Measurements from ENCODE around the gene DARS1. TPM values are rescaled to one million over a fixed set of nuclear protein-coding genes. Genes with fewer than 3 reads are reported as not detected.

DARS1 gene
- total RNA-seq (2021; fragmentation: NEBNext Ultra II Directional; extraction: Animal tissue kit (Norgen Biotek cat#: 25700)) = 10 to 100 TPM; 65.6 to 74.3 (median 71.3) TPM
- long read RNA-seq, transcript DARS-201 (16 exons, 2,361 nt) = major isoform, 134 of 159 reads
- long read RNA-seq, partial matches to known transcripts = 9 of 159 reads
- long read RNA-seq, other reads (novel, unspliced or antisense) = 13 of 159 reads

DNA sequence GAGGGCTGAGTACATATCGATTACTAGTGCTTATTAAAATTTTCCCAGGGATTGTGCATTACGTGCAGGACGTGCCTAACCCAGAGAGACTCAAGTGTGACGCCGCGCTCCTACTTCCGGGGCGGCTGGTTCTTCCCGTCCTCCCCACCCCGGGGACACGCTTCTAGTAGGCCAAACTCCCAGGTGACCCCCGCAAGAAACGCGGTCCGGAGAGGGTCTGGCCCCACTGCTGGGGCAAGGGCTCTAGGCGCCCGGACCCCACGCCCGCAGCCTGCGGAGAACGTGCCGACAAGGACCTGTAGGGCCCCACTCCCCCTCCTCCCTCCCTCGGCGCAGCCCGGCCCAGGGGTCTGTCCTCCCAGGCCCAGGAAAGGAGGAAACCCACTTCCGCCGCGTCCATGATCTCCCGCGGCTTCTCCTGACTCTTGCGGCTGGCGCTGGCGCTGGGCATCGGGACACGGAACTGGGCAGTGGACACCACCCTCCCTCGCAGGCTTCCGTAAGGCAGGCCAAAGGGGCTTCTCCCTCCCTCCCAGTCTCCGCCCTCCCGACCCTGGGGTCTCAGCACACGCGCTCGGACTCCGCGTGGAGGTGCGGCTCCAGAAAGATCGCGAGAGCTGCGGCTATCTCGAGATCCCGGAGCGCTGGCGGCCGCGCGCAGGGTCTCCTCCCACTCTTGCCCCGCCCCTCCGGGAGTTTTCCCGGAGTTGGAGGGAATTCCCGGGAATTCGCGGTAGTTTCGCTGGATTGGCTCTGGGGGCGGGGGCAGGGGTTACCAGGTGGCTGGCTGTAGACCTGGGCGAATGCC is at the start of gene DARS1:
TSS of gene DARS1 (minus strand) at position 609 of the 808 bp plus-strand sequence. CDS start at position 451, 158 bp downstream.
- peak; percentile 86 for DNase-seq
- Mint-ChIP-seq H3K9me3 (no peaks in the 10 kb centered on the region), H3K36me3 (ENCODE audit: low read depth) (peaks cover 11% of the 10 kb centered on the region; the same call in 1 of the 2 replicates), H3K4me1 (ENCODE audit: low read depth) (peaks cover 13% of the 10 kb centered on the region), H3K27me3 (ENCODE audit: insufficient read depth) (no peaks in the 10 kb centered on the region), H3K4me3 (peak within 1 kb of the TSS; percentile 98), H3K27ac (peak within 1 kb of the TSS; percentile 96)
- TF ChIP-seq, protein P1, sequence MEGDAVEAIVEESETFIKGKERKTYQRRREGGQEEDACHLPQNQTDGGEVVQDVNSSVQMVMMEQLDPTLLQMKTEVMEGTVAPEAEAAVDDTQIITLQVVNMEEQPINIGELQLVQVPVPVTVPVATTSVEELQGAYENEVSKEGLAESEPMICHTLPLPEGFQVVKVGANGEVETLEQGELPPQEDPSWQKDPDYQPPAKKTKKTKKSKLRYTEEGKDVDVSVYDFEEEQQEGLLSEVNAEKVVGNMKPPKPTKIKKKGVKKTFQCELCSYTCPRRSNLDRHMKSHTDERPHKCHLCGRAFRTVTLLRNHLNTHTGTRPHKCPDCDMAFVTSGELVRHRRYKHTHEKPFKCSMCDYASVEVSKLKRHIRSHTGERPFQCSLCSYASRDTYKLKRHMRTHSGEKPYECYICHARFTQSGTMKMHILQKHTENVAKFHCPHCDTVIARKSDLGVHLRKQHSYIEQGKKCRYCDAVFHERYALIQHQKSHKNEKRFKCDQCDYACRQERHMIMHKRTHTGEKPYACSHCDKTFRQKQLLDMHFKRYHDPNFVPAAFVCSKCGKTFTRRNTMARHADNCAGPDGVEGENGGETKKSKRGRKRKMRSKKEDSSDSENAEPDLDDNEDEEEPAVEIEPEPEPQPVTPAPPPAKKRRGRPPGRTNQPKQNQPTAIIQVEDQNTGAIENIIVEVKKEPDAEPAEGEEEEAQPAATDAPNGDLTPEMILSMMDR (IDR thresholded peaks at IDR 0.05) = no peak

DNA sequence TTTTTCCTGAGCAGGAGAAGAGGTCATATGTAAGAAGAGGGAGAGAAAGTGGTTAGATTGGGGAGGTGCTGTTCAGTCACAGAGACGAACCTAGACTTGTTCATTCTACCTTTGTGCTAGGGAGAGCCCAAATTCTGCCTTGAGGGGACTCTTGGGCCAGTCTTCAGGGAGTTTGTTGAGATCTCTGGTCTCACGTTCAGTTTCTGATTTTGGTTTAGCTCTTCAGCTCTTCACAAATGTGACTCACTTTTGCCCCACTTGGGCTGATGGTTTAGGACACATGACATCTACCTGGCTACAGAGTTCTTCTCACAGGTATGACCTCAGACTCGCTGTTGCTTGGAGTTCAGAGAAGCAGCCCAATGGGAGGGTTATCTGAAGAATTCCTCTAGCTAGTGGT is 49.2 kb upstream of the DARS1 start:
- Mint-ChIP-seq H3K27ac (no peak overlapping the region), H3K4me3 (no peak overlapping the region), H3K4me1 (ENCODE audit: low read depth) (no peaks in the 10 kb centered on the region), H3K36me3 (ENCODE audit: low read depth) (no peaks in the 10 kb centered on the region), H3K9me3 (no peaks in the 10 kb centered on the region), H3K27me3 (ENCODE audit: insufficient read depth) (peaks cover 3% of the 10 kb centered on the region; the same call in 1 of the 2 replicates)
- DNase-seq = no peak
- TF ChIP-seq, protein P1 (IDR thresholded peaks at IDR 0.05) = no peak

DNA sequence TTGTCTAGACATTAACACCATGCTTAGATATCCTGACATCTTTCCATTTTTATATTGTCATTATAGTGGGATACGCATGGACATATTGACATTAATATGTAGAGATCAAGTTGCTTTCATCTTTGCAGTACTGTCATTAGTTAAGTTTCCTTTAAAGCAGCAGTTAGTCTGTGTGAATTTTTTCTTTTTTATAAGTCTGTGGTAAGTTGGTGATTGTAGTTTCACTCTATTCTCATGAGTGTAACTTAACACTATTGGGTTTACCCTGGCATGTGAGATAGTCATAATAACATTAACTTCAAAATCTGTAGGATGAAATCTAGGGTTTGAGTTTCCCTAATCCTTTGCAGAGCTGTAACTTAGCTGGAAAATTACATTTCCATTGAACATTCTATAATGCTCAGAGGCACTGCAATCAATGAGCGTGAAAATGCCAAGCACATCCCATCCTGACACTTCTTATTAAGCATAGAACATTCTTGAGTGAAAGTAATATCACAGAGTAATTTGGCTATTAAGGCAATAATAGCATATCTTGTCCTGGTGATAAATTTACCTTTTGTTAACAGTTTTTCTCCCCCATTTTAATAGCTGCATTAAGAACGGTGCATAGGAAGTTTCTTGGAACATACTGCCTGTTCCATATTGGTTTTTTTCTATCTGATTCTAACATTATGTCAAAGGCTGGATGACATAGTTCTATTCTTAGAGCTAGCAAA is 47.5 kb upstream of the DARS1 start:
- no peak overlapping the region for H3K4me3 Mint-ChIP-seq
- H3K36me3 Mint-ChIP-seq (ENCODE audit: low read depth) = no peaks in the 10 kb centered on the region
- no peak overlapping the region for H3K27ac Mint-ChIP-seq

DNA sequence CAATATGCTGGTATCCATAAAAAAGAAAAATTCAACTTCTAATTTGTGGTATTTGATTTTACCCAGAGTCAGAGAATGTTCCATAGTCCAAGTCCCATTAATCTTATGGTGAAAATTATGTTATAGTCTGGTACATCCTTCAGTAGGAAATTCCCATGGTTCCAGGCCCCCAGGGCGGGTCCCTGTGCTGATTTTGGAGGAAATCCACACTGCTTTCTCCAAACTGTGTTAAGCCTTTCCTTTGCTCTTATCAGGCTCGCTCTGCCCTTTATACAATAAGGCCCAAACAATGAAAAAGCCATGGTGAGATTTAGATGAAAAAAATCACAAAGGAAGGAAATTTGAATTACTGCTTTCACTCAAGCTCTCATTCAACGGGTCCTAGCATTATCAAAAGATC is 46.8 kb upstream of the DARS1 start:
- DNase-seq = no peak
- no peak overlapping the region for H3K27ac Mint-ChIP-seq
- H3K27me3 Mint-ChIP-seq (ENCODE audit: insufficient read depth) = no peaks in the 10 kb centered on the region
- H3K36me3 Mint-ChIP-seq (ENCODE audit: low read depth) = no peaks in the 10 kb centered on the region
- H3K4me3 Mint-ChIP-seq = no peak overlapping the region
- TF ChIP-seq, protein P1 (IDR thresholded peaks at IDR 0.05) = no peak
- no peaks in the 10 kb centered on the region for H3K4me1 Mint-ChIP-seq (ENCODE audit: low read depth)
- no peaks in the 10 kb centered on the region for H3K9me3 Mint-ChIP-seq

More for the DNA sequence above, 47.5 kb upstream of the DARS1 start:
- TF ChIP-seq, protein P1 (IDR thresholded peaks at IDR 0.05) = no peak
- no peak for DNase-seq
- no peaks in the 10 kb centered on the region for H3K9me3 Mint-ChIP-seq
- H3K4me1 Mint-ChIP-seq (ENCODE audit: low read depth) = no peaks in the 10 kb centered on the region
- no peaks in the 10 kb centered on the region for H3K27me3 Mint-ChIP-seq (ENCODE audit: insufficient read depth)

DNA sequence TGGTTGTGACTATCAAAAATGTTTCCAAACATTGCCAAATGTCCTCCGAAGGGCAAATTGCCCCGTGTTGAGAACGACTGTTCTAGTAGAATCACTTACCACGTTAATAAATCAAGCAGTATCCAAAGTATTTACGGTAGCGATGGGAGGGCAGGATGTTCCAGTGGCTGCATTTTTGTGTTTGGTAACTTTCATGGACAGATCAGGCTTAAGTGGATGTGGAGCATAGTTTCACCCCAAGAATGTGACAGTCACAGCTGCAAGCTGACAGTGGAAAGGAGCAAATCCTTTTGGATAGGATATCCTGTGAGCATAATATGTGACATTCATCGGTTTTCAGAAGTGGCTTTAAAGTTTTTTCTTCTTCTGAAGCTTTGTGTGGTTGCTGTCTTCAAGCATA is 46.3 kb upstream of the DARS1 start:
- no peak overlapping the region for H3K27ac Mint-ChIP-seq
- H3K36me3 Mint-ChIP-seq (ENCODE audit: low read depth) = no peaks in the 10 kb centered on the region
- TF ChIP-seq, protein P1 (IDR thresholded peaks at IDR 0.05) = no peak
- no peak for DNase-seq
- H3K4me3 Mint-ChIP-seq = no peak overlapping the region
- H3K9me3 Mint-ChIP-seq = no peaks in the 10 kb centered on the region
- H3K4me1 Mint-ChIP-seq (ENCODE audit: low read depth) = no peaks in the 10 kb centered on the region
- H3K27me3 Mint-ChIP-seq (ENCODE audit: insufficient read depth) = no peaks in the 10 kb centered on the region
